Fibroblast of lung (primary cell): ENCODE measurements around the gene DND1.

Experiments used
- CTCF ChIP-seq, 2 donors: IDR thresholded peaks in 1 of 2; conservative IDR thresholded peaks in 1 of 2; 1 replicate in 1 of 2; 2 replicates in 1 of 2; pipeline ENCODE4 v1.5.1; 2011 to 2012; ENCODE audit warnings: low read length in 2 of 2, control low read depth in 1 of 2, inconsistent platforms in 1 of 2, low read depth in 1 of 2, mild to moderate bottlenecking in 1 of 2
- EZH2 ChIP-seq: IDR thresholded peaks from 2 replicates; pipeline ENCODE4 v1.5.1; 2012; ENCODE audit warnings: low read length, control low read depth, mild to moderate bottlenecking; ENCODE audit errors: missing control alignments

GRCh38 chr5:140632366-140633020 lies 40.9 kb downstream of the DND1 start:
- TF ChIP-seq EZH2 (no peak), CTCF (conservative IDR thresholded peaks at IDR 0.05 in 1 of 2, IDR thresholded peaks at IDR 0.05 in 1 of 2; ENCODE audit: low read depth in 1 of 2, low read length in 2 of 2) (no peak)
